VCaP (cell line): Measurements from ENCODE around the gene CACNA1A.

Experiments used
- H3K27ac ChIP-seq: fragments of 450-650 bp; 2 replicates; pipeline ENCODE4 v1.5.1; 2017
- CTCF ChIP-seq: fragments of 450-650 bp; conservative IDR thresholded peaks from 2 replicates; pipeline ENCODE4 v1.5.1; 2017; ENCODE audit warnings: mild to moderate bottlenecking, moderate library complexity

Gene CACNA1A

GRCh38 chr19:13463296-13463695 lies 43.0 kb downstream of the CACNA1A start:
- no peak overlapping the region for H3K27ac ChIP-seq
- no peak for TF ChIP-seq CTCF

GRCh38 chr19:13461536-13461935 lies 44.7 kb downstream of the CACNA1A start:
- no peak for TF ChIP-seq CTCF
- no peak overlapping the region for H3K27ac ChIP-seq

- TF ChIP-seq CTCF: no peak
- no peak overlapping the region for H3K27ac ChIP-seq
Measured at GRCh38 chr19:13460045-13460444, 46.2 kb downstream of the CACNA1A start.

GRCh38 chr19:13459351-13459750 lies 46.9 kb downstream of the CACNA1A start:
- TF ChIP-seq CTCF: no peak
- H3K27ac ChIP-seq: no peak overlapping the region

GRCh38 chr19:13451434-13451995 lies 54.8 kb downstream of the CACNA1A start:
- no peak for TF ChIP-seq CTCF
- H3K27ac ChIP-seq: no peak overlapping the region

- no peak for TF ChIP-seq CTCF
- H3K27ac ChIP-seq: no peak overlapping the region
Measured at GRCh38 chr19:13447978-13448377, 58.3 kb downstream of the CACNA1A start.

GRCh38 chr19:13441810-13442512 lies 64.3 kb downstream of the CACNA1A start:
- H3K27ac ChIP-seq: no peak overlapping the region
- TF ChIP-seq CTCF: no peak
